Measurements from ENCODE around the gene SCOC.

- TF ChIP-seq MAZ (IDR thresholded peaks at IDR 0.05; ENCODE audit: borderline replicate concordance, low read depth, low read length) (no peak), CTCF (conservative IDR thresholded peaks at IDR 0.05; ENCODE audit: low read depth, low read length) (peak; percentile 51), RAD21 (IDR thresholded peaks at IDR 0.05; ENCODE audit: low read length) (peak; percentile 42), MAFK (IDR thresholded peaks at IDR 0.05; ENCODE audit: low read depth, low read length) (no peak), POLR2A (IDR thresholded peaks at IDR 0.05; ENCODE audit: low read depth, low read length) (no peak), SMC3 (IDR thresholded peaks at IDR 0.05; ENCODE audit: low read depth, low read length) (peak; percentile 38; the same call in 1 of the 2 replicates), CEBPB (IDR thresholded peaks at IDR 0.05; ENCODE audit: low read depth, low read length) (no peak), MXI1 (IDR thresholded peaks at IDR 0.05; ENCODE audit: borderline replicate concordance, low read depth, low read length) (no peak)
Measured at GRCh38 chr4:140330311-140330900, 43.0 kb upstream of the SCOC start.
